HG02642 (cell line): ENCODE results near the gene ENTPD8.
A peak's percentile ranks its signal among the peaks of the same experiment; 100 is the strongest.
"Not testable (repeated sequence)": the region's sequence is repeated elsewhere in the genome, so short reads cannot be mapped to it uniquely, and the experiment has no call there.

Experiments used
- ATAC-seq: cut with Tn5 transposase; IDR thresholded peaks from one replicate; pipeline ENCODE4 v1.9.1; 2021; ENCODE audit warnings: mild to moderate bottlenecking; ENCODE audit not compliant: unreplicated experiment, poor library complexity

Gene ENTPD8

DNA sequence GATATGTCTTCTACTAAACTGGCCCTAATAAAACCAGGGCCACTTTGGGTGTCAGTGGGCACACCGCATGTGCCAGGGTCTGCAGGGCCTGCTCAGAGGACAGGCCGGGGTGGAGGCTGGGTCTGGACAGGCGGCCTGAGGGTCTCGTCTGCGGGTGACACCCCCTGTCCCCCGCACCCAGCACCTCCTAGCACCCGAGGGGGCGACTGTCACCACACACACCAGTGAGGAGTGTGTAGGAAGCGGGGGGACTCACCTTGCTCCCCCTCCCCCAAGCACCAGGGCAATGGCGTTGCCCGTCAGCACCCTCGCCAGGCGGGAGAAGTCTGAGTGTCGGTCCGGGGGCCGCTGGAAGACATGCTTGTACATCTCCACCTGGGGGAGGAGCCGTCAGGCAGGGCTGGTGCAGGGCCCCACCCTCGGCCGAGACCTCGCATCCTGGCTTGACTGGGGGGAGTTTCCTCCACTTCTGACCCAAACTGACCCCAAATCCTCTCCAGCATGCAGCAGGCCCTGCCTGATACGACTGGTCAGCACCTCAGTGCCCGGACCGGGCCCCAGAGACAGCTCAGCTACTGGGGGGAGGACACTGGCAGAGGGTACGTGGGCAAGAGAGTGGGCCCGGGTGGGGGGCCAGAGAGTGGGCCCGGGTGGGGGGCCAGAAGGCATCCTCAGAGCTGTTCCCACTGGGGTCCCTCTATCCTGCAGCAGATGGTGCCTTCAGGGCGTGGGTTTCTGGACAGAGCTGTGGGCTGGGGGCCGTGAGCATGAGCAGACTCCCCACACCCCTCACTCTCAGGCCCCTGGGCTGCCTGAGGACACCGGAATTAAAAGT, 36.8 kb upstream of the ENTPD8 start:
- ATAC-seq = no peak

DNA sequence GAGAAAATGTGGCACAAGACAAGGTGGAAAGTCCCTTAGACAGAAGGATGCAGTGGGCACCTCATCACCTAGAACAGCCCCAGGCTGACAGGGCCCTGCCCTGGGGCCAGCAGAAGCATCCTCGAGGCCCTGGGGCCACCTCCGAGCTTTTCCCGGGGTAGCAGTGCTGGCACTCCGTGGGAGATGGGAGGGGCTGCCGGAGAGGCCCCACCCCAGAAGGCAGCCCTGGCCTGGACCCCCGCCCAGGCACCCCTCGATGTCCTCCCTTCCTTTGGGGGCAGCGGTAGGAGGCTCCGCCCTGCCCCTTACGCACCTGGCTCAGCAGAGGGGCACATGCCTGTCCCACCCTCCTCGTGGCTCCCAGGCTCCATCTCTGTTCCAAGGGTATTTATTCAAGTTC, 35.7 kb upstream of the ENTPD8 start:
- ATAC-seq = no peak

DNA sequence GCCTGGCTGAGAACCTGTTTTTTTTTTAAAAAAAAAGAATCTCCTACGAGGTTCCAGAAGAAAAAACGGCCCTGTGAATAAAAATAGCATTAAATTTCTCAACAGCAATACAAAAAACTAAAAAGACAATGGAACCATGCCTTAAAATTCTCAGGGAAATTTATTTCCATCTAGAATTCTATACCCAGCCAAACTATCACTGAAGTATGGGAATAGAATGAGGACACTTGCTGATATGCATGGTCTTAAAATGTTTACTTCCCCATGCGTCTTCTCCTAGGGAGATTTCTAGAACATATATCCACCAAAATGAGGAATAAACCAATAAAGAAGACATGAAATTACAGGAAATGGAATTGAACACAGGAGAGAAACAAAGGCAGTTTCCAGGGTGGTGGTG, 34.5 kb upstream of the ENTPD8 start:
- ATAC-seq = no peak

DNA sequence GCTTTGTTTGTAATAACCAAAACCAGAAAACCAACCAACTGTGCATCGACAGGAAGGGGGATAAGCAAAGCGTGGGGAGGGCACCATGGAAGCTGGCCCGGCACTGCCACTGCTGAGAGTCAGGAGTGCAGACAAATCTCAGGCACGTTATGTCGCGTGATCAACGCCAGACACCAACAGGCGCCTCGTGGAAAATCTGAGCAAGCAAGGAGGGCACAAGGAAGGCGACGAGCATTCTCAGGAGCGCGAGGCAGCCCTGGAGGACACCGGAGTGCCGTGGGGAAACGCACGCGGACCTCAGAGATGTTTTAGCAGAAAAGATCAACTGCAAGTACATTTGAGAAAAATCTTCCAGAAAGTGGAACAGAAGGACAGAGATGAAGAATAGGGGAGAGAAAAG, 33.1 kb upstream of the ENTPD8 start:
- ATAC-seq = no peak

DNA sequence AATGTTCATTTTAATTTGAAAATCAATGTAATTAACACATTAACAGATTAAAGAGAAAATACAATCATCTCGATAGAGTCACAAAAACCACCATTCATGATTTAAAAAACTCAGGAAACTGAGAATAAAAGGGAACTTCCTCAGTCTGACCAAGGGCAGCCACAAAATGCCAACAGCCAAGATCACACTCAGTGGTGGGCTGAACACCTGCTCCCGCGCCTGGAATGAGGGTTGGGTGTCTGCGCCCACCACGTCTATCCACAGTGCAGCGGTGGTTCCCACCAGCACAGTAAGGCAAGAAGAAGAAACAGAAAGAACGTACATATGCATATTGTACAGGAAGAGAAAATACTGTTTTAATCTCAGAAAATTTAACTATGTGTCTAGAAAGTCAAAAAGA, 29.6 kb upstream of the ENTPD8 start:
- ATAC-seq = no peak

DNA sequence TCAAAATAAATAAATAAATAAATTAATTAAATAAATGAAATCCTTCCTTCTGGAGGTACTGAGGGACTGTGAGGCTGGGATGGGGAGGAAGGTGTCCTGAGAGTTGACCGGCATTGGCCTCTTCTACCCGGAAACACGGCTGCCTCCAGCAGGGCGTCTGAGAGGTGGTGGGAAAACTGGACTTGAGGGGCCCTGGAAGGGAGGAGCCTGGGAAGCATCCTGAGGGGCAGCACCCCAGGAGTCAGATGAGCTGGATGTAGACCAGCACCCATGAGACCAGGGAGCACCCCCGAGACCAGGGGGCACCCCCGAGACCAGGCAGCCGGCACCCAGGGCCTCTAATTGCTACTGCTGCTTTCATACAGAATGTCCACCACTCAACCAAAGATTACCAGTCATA, 26.7 kb upstream of the ENTPD8 start:
- no peak for ATAC-seq

DNA sequence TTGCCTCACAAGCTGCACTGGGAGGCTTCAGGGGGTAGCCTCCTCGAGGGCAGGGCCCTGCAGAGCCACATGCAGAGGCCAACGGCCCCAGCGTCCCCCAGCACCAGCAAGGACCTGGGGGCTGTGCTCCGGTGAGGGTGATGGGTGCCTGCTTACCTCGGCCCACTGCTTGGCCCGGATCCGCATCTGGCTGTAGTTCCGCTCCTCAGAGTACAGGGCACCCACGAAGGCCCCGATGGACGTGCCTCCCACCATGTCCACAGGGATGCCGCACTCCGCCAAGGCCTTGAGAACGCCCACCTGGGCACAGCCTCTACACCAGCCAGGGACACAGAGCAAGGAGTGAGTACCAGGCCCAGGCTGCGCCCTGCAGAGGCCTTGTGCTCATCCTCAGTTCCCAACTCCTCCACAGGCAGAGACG, 26.0 kb upstream of the ENTPD8 start:
- no peak for ATAC-seq

DNA sequence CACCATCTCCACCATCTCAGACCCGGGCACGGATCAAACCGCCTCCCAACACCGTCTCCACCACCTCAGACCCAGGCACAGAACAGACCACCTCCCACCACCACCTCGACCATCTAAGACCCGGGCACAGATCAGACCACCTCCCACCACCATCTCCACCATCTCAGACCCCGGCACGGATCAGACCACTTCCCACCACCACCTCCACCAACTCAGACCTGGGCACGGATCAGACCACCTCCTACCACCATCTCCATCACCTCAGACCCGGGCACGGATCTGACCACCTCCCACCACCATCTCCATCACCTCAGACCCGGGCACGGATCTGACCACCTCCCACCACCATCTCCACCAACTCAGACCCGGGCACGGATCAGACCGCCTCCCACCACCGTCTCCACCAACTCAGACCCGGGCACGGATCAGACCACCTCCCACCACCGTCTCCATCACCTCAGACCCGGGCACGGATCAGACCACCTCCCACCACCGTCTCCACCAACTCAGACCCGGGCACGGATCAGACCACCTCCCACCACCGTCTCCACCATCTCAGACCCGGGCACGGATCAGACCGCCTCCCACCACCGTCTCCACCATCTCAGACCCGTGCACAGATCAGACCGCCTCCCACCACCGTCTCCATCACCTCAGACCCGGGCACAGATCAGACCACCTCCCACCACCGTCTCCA, 25.4 kb upstream of the ENTPD8 start:
- not testable (repeated sequence) for ATAC-seq

DNA sequence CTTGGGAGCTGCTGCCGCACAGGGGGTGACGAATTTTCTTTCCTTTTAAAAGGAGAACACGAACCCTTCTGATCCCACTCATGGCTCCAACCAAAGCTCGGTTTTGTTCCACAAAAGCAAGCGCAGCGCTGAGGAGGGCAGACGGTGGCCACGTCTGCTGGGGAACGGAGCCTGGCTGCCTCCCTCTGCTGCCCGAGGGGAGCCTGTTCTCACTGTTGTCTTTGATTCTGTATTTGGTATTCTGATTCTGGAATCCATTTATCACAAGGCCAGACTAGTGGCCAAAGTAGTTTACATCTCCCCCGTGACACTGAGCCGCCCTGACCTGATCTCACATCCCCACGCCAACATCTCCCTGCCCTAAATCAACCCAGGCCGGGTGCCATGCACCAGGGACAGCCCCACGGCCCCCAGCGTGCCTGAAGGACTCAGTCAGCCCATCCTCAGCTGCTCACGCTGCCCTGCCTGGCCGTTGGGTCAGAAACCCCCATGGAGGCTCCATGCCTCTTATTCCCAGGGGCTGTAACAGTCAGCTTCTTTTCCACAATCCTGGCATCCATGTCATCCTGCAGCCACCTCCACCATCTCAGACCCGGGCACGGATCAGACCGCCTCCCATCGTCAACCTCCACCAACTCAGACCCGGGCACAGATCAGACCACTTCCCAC, 24.7 kb upstream of the ENTPD8 start:
- no peak for ATAC-seq

DNA sequence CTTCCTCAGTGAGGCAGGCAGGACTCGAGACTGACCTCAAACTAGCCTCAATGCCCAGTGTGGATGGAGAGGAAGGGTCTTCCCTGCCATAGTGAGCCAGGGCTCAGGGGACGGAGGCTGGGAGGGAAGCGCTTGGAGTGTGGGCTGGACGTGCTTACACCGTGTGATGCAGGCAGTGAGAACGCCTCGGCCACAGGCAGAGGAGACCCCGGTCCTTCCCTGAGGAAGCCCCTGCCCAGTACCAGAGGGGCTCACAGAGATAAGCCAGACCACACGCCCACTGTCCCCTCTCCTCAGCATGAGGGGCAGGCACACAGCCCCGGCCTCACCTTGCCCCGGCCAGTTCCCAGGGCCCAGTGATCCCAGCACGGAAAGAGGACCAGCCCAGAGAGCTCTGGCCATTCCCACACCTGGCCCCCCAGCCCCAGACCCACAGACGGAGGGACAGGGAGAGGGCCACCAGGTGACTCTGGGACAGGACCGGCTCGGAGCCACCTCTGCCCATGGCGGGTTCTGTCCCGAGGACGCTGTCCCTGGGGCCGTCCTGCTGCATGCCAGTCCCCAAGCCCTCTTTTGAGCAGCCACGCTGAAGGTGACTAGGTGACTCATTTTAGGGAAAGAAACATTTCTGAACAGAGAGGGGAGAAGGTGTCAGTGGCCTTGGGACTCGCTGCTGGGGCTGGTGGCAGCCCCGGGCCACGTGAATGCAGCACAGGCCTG, 24.0 kb upstream of the ENTPD8 start:
- ATAC-seq = no peak

DNA sequence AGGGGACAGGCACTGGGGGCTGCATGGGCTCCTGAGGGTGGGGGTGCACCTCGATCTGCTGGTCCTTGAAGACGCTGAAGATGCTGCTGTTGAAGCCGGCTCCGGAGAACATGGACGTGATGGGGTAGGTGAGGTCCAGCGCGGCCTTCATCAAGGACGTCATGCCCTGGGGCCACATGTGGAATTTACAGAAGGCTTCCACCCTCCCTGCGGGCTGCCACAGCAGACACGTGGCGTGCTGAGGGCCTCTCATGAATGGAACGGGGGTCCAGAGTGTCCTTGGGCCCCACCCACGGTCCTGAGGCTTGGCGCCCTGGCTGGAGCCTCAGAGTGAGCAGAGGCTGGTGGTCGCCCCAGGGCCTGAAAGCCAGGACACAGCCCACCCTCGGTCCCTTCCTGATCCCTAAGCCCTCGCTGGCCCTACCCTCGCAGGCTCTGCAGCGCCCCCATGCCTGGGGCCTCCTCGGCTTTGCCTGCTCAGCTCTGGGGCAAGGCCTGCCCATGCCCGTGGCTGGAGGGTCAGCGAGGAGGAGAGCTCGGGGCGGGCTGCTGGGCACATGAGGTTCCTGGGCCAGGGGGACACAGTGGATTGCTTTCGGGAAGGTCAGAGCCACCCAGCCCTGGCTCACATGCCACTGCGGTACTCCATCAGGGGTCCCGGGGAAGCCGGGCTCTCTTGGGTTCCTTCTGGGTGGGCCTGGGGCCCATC, 23.3 kb upstream of the ENTPD8 start:
- no peak for ATAC-seq

DNA sequence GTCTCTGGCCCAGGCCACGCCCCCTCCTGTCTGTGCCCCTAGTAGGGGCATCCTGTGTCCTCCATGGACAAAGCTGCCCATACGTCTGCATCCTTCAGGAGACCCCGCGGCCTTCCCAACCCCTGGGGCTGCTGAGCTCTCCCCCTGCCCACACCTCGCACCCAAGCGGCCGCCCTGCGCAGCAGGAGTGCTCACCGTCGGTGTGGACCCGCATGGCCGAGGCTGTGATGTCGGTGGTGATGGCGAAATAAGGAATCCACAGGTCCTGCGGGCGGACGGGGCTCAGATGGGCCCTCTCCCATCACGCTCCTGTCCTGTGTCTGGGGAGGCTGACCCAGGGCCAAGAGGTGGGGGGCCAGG, 22.8 kb upstream of the ENTPD8 start:
- no peak for ATAC-seq

DNA sequence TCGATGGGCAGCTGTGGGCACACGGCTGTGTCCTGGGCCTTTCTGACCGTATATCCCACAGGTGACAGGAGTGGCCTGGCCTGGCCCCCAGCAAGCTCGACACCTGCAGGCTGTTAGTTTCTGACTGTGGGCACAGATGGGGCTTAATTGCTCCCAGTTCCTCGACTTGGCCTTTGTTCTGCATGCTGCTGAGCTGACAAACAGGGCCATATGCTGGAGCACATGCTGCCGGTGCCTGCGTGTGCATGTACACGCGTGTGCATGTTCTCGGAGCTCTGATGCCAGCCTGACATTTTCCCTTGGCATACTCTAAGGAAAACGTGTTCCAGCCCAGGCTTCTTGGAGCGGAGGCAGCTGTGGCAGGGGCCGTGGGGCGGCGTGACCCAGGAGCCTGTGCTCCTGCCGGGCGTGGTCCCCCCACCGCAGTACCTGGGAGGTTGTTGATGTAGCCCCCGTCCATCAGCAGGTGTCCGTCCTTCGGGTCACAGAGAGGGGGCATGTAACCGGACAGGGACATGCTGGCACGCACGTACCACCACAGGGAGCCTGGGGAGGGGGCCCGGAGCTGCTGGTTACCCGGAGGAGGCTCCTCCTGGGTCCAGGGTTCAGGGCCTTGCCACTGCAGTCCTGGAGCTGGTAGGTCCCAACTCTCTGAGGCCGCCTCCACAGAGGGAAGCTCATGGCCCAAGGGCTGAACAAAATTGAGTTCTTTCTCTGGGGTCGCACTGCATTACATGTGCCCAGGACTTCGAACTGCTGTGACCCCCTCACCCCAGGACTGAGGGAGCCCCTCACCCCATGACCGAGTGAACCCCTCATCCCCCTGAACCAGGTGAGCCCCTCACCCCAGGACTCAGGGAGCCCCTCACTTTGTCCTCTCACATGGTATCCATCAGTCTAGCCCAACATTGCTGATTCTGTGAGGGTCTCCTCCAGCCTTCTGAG, 22.1 kb upstream of the ENTPD8 start:
- no peak for ATAC-seq

DNA sequence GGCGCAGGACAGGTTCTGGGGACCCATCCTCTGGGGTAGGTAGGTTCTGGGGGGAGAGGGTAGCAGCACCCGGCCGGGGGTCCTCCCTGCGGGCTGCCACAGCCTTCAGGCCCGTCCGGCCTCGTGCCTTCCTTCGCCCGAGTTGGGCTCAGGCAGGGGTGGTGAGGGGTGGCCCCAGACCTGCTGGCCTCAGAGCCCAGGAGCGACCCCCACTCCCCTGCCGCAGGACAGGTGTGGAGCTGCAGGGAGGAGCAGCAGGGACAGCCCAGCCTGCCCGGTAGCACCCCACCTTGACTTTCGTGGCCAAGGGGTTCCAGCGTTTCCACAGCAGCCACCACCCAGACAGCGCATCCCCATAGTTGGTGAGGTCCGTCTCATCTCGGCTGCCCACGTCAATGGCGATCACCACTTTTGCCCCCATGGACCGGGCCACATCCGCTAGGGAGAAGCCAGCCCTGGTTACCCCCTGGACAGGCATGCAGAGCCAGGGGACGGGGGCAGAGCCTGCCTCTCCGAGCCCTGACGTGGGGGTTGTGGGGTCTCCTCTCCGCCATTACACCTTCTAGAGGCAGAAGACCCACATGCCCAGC, 21.3 kb upstream of the ENTPD8 start:
- no peak for ATAC-seq

DNA sequence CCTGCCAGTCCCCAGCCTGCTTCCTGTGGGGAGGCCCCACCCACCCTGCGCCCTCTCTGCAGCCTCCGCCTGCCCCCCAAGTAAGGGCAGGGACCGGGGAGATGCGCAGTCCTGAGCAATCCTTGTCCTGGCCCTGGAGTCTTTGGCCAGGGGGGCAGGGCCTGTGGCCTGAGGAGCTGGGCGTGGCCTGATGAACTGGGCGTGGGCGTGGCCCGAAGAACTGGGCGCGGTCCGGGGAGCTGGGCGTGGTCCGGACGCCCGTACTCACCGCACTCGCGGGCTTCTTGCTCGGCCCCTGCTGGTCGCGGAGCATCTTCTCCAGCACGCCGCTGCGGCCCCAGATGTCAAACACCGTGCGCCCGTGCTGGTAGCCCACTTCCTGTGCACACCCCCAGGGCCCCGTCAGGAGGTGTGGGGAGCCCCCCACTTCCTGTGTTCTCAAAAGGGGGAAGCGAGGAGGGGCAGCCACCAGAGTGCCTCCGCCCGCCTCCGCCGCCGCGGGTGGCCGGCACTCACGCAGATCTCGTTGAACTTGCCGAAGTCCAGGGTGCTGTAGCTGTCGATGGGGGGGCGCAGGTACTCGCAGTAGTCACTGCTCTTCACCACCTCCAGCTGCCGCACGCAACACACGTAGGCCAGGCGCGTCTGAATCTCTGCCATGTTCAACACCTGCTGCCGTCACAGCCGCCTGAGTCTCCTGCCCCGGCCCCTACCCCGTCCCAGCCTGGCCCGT, 20.7 kb upstream of the ENTPD8 start:
- peak; percentile 53 for ATAC-seq

DNA sequence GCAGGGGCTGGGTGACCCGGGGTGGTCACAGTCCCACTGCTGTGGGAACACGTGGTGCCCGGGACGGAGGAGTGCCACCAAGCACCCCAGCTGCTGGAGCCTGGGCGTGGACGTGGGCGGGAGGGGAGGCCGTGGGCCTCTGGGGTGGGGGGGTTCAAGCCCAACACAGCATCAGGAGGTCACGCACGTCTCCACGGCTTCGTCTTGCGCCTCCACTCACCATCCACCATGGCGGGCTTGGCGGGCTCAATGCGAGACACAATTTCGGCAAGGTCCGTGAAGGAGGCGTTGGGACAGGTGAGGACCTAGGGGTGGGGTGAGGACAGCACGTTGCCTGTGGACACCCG, 20.1 kb upstream of the ENTPD8 start:
- no peak for ATAC-seq

DNA sequence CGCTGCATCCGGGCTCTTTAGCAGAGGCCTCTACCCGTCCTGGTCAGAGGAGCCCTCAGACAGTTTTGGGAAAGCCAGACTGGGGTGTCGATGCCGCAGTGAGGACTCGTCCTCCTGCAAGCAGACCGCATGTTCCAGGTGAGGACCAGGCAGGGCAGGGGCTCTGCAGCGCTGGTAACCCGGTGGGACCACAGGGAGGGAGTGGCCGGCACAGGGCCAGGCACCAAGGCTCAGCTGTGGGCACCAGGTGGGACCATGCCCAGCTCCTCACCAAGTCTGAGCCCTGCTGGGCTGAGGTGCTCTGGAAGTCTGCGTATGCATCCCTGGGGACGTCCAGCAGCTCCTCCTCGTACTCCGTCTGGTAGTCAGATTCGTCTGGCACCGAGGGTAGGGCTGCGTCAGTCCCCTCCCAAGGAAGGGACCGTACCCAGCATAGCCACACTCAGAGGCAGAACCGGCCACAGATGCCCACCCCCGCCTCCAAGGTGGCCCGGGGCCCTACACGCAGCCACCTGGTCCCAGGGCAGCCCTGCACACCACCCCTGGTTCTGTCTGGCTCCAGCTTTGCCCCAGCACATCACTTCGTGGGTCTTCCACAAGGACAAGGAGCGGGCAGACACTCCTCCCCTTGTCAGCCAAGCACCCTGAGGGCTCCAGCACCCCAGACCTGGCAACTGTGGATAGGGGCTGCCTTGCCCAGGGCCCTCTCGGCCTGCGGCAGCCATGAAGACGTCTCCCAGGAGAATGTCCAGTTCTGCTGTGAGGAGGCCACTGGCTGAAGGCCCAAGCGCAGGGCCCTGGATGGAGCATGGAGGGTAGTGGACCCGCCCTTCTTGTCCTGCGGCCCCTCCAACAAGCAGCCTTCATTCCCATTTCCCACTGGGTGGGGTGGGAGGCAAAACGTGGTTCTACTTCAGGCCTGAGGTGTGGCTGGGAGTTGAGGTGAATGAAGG, 19.5 kb upstream of the ENTPD8 start:
- ATAC-seq = no peak
